Upper lobe of left lung (tissue), 4 donors: ENCODE measurements around the gene RGS19.

ENCODE experiments used
- EP300 ChIP-seq, 4 donors: sonication (generic); formaldehyde crosslinking; IDR thresholded peaks; one replicate each; pipeline ENCODE4 v1.5.1; 2017; ENCODE audit warnings: antibody characterized with exemption in 4 of 4, control low read depth in 2 of 4
- POLR2A ChIP-seq, 4 donors: fragments of 450-650 bp; IDR thresholded peaks; one replicate each; pipeline ENCODE4 v1.5.1; 2016 to 2017; ENCODE audit warnings: antibody characterized with exemption in 4 of 4, mild to moderate bottlenecking in 2 of 4
- TF ChIP-seq, protein P1 (sequence below), 6 experiments: fragments of 450-650 bp in 4 of 6; fragments of 200-600 bp in 2 of 6; sonication (generic) in 2 of 6; IDR thresholded peaks; one replicate each; pipeline ENCODE4 v1.5.1; 2016 to 2019; ENCODE audit warnings: antibody characterized with exemption in 6 of 6

DNA sequence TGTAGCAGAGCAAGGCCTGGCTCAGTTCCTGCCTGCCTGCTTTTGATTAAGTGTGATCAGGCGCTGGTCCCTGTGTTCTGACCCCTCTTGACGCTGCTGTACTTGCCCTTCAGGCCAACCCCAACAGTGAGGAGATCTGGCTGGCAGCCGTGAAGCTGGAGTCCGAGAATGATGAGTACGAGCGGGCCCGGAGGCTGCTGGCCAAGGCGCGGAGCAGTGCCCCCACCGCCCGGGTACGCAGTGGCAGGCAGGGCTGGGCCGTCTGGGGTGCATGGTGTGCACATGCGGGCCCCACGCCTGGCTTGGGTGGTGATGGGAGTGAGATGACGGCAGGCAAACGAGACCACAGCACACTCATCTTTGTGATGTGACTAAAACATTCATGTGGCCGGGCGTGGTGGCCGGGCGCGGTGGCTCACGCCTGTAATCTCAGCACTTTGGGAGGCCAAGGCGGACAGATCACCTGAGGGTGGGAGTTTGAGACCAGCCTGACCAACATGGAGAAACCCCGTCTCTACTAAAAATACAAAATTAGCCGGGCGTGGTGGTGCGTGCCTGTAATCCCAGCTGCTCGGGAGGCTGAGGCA is 53.4 kb downstream of the RGS19 start:
- TF ChIP-seq, protein P1, sequence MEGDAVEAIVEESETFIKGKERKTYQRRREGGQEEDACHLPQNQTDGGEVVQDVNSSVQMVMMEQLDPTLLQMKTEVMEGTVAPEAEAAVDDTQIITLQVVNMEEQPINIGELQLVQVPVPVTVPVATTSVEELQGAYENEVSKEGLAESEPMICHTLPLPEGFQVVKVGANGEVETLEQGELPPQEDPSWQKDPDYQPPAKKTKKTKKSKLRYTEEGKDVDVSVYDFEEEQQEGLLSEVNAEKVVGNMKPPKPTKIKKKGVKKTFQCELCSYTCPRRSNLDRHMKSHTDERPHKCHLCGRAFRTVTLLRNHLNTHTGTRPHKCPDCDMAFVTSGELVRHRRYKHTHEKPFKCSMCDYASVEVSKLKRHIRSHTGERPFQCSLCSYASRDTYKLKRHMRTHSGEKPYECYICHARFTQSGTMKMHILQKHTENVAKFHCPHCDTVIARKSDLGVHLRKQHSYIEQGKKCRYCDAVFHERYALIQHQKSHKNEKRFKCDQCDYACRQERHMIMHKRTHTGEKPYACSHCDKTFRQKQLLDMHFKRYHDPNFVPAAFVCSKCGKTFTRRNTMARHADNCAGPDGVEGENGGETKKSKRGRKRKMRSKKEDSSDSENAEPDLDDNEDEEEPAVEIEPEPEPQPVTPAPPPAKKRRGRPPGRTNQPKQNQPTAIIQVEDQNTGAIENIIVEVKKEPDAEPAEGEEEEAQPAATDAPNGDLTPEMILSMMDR (IDR thresholded peaks at IDR 0.05) = no peak
- TF ChIP-seq POLR2A (IDR thresholded peaks at IDR 0.05) = no peak
- TF ChIP-seq EP300 (IDR thresholded peaks at IDR 0.05) = no peak
